K562 (cell line): Measurements from ENCODE around the gene CETN2. TPM values are rescaled to one million over a fixed set of nuclear protein-coding genes. Genes with fewer than 3 reads are reported as not detected.

Experiments used
- ATAC-seq: fragments of 200-7000 bp; cut with Tn5 transposase; 3 replicates; pipeline ENCODE4 v1.9.1; 2020; ENCODE audit warnings: moderate library complexity
- BruUV-seq: library from RNA; stranded (reverse); fragments of 400-500 nt; replicated peaks from 2 replicates; lab custom pipeline; 2021; lab: Mats Ljungman, UMichigan
- CTCF ChIA-PET: fragments of 300-600 bp; formaldehyde crosslinking; extraction: SDS; loops from one replicate; lab custom pipeline; 2021; ENCODE audit warnings: low intra/inter-chr PET ratio; lab: Yijun Ruan, JAX
- POLR2A ChIA-PET: fragments of 300-600, 350-650 bp; sonication (Branson Sonifier 250); formaldehyde crosslinking; extraction: SDS; loops from one replicate; lab custom pipeline; 2021; ENCODE audit warnings: antibody characterized with exemption, inconsistent platforms; lab: Yijun Ruan, JAX
- DNase-seq, 4 experiments: peaks; one replicate each; pipeline versions ENCODE4 v3.0.0 to v3.0.0-alpha.2; 2011 to 2018; ENCODE audit warnings: low spot score in 3 of 4, mixed read lengths in 3 of 4; ENCODE audit errors: extremely low read depth in 1 of 4
- FAIRE-seq: peaks from 2 replicates; lab custom pipeline; 2011; peaks lifted over from hg19 to GRCh38; lab: Jason Lieb, UNC
- H2AFZ ChIP-seq: 2 replicates; pipeline ENCODE4 v1.6.0; 2011; ENCODE audit warnings: low read depth, low read length, control low read depth, inconsistent platforms
- H3K27ac ChIP-seq: fragments of 200-600 bp; 3 replicates; pipeline ENCODE4 v1.8.0; 2011; ENCODE audit warnings: low read depth, mild to moderate bottlenecking, control low read depth, inconsistent platforms, low read length, moderate library complexity, mixed read lengths; ENCODE audit errors: extremely low read depth
- H3K27me3 ChIP-seq, 2 experiments: fragments of 300-600 bp in 1 of 2; 2 replicates in 1 of 2; 3 replicates in 1 of 2; pipeline versions ENCODE4 v1.6.0 to v1.8.0; 2011; ENCODE audit warnings: inconsistent platforms in 2 of 2, low read length in 2 of 2, mild to moderate bottlenecking in 1 of 2, mixed read lengths in 1 of 2, moderate library complexity in 1 of 2; ENCODE audit not compliant: control insufficient read depth in 2 of 2, insufficient read depth in 2 of 2
- H3K36me3 ChIP-seq: fragments of 300-600 bp; 3 replicates; pipeline ENCODE4 v1.8.0; 2011; ENCODE audit warnings: mild to moderate bottlenecking, low read length, inconsistent platforms; ENCODE audit not compliant: control insufficient read depth, insufficient read depth
- H3K4me1 ChIP-seq, 2 experiments: fragments of 200-600 bp in 1 of 2; replicated peaks in 1 of 2; 2 replicates in 1 of 2; 3 replicates in 1 of 2; pipeline versions ENCODE4 v1.5.1 to v1.8.0; 2011; ENCODE audit warnings: inconsistent platforms in 2 of 2, low read length in 2 of 2, mild to moderate bottlenecking in 1 of 2, mixed read lengths in 1 of 2, moderate library complexity in 1 of 2; ENCODE audit not compliant: control insufficient read depth in 2 of 2, insufficient read depth in 2 of 2
- H3K4me2 ChIP-seq: 2 replicates; pipeline ENCODE4 v1.6.1; 2011; ENCODE audit warnings: low read length, control low read depth, inconsistent platforms, mixed read lengths; ENCODE audit not compliant: insufficient read depth
- H3K4me3 ChIP-seq: fragments of 200-600 bp; sonication (generic), shearing (Covaris generic); 2 replicates; pipeline ENCODE4 v1.5.1; 2016; ENCODE audit warnings: control low read depth, inconsistent platforms
- H3K79me2 ChIP-seq: fragments of 200-600 bp; 3 replicates; pipeline ENCODE4 v1.8.0; 2011; ENCODE audit warnings: low read length, inconsistent platforms; ENCODE audit not compliant: control insufficient read depth, insufficient read depth
- H3K9ac ChIP-seq, 2 experiments: 2 replicates each; pipeline versions ENCODE4 v1.6.0 to v1.6.1; 2011; ENCODE audit warnings: low read depth in 2 of 2, low read length in 2 of 2, control low read depth in 1 of 2, inconsistent platforms in 1 of 2, mild to moderate bottlenecking in 1 of 2, mixed read lengths in 1 of 2; ENCODE audit not compliant: insufficient read depth in 1 of 2
- H3K9me1 ChIP-seq: one replicate; pipeline ENCODE4 v1.6.0; 2011; ENCODE audit warnings: inconsistent platforms, mild to moderate bottlenecking, low read length, moderate library complexity; ENCODE audit not compliant: control insufficient read depth, insufficient read depth
- H3K9me3 ChIP-seq: replicated peaks from 2 replicates; pipeline ENCODE4 v1.5.1; 2011; ENCODE audit warnings: low read depth, low read length, inconsistent platforms; ENCODE audit not compliant: control insufficient read depth, insufficient read depth
- H4K20me1 ChIP-seq: replicated peaks from 2 replicates; pipeline ENCODE4 v1.6.1; 2011; ENCODE audit warnings: low read length, inconsistent platforms, mixed read lengths; ENCODE audit not compliant: control insufficient read depth, insufficient read depth
- CHD2 ChIP-seq: IDR thresholded peaks from 2 replicates; pipeline ENCODE4 v1.6.1; 2011; ENCODE audit warnings: low read depth, low read length
- CSDE1 ChIP-seq, 2 experiments: fragments of 450-650 bp; IDR thresholded peaks; 2 replicates each; pipeline ENCODE4 v1.6.1; 2016; ENCODE audit warnings: mild to moderate bottlenecking in 1 of 2
- FUS ChIP-seq: fragments of 200-400 bp; formaldehyde crosslinking; optimal IDR thresholded peaks from 2 replicates; pipeline ENCODE3; 2017; ENCODE audit warnings: low read depth, low read length
- HDAC1 ChIP-seq, 2 experiments: fragments of 450-650 bp; IDR thresholded peaks; 2 replicates each; pipeline ENCODE4 v1.6.1; 2016 to 2017; ENCODE audit warnings: inconsistent platforms in 1 of 2, mild to moderate bottlenecking in 1 of 2, moderate library complexity in 1 of 2
- KDM2B ChIP-seq: fragments of 250-450 bp; sonication (Bioruptor Pico); IDR thresholded peaks from 2 replicates; pipeline ENCODE4 v1.8.0; 2021; ENCODE audit warnings: mild to moderate bottlenecking, moderate library complexity
- MYNN ChIP-seq, 2 experiments: sonication (generic); formaldehyde crosslinking in 1 of 2; IDR thresholded peaks; 2 replicates each; pipeline versions ENCODE4 v1.5.0 to v1.6.1; 2016 to 2020; ENCODE audit warnings: antibody characterized with exemption in 1 of 2, missing genetic modification reagents in 1 of 2
- POLR3G ChIP-seq: IDR thresholded peaks from 2 replicates; pipeline ENCODE4 v1.6.1; 2011; ENCODE audit not compliant: insufficient read length, insufficient replicate concordance; ENCODE audit errors: extremely low read depth
- PTRF ChIP-seq: fragments of 450-650 bp; IDR thresholded peaks from 2 replicates; pipeline ENCODE4 v1.6.1; 2016; ENCODE audit warnings: mild to moderate bottlenecking, missing genetic modification characterization, missing compliant biosample characterization
- SAFB2 ChIP-seq: fragments of 200-400 bp; formaldehyde crosslinking; IDR thresholded peaks from 2 replicates; pipeline ENCODE4 v1.6.1; 2018; ENCODE audit warnings: borderline replicate concordance, low read length, low read depth, moderate library complexity; ENCODE audit not compliant: severe bottlenecking
- SMARCA5 ChIP-seq: fragments of 450-650 bp; IDR thresholded peaks from 2 replicates; pipeline ENCODE4 v1.6.1; 2016
- SNRNP70 ChIP-seq: fragments of 200-400 bp; formaldehyde crosslinking; optimal IDR thresholded peaks from 2 replicates; pipeline ENCODE3; 2017; ENCODE audit warnings: low read depth, low read length
- SRSF3 ChIP-seq: fragments of 200-400 bp; formaldehyde crosslinking; IDR thresholded peaks from 2 replicates; pipeline ENCODE4 v1.6.1; 2016; ENCODE audit warnings: mild to moderate bottlenecking, low read length, moderate library complexity; ENCODE audit not compliant: insufficient read depth
- STAT5B ChIP-seq: fragments of 250-450 bp; sonication (Bioruptor Pico); IDR thresholded peaks from 2 replicates; pipeline ENCODE4 v1.8.0; 2021; ENCODE audit warnings: mild to moderate bottlenecking, inconsistent platforms
- TOE1 ChIP-seq, 2 experiments: fragments of 450-650 bp in 1 of 2; sonication (generic) in 1 of 2; formaldehyde crosslinking in 1 of 2; IDR thresholded peaks; 2 replicates each; pipeline versions ENCODE4 v1.7.1 to v1.8.0; 2016 to 2022; ENCODE audit warnings: borderline replicate concordance in 2 of 2, mild to moderate bottlenecking in 2 of 2, antibody characterized with exemption in 1 of 2, inconsistent platforms in 1 of 2, low read depth in 1 of 2, missing genetic modification reagents in 1 of 2, moderate library complexity in 1 of 2
- ZFP36 ChIP-seq: fragments of 150-350 bp; IDR thresholded peaks from 2 replicates; pipeline ENCODE4 v1.6.1; 2018; ENCODE audit warnings: low read length, low read depth; ENCODE audit not compliant: partially characterized antibody
- ZNF23 ChIP-seq: fragments of 250-450 bp; sonication (Bioruptor Pico); IDR thresholded peaks from 2 replicates; pipeline ENCODE4 v1.4.0; 2020; ENCODE audit warnings: mild to moderate bottlenecking
- ZNF354B ChIP-seq: fragments of 250-450 bp; sonication (Bioruptor Pico); IDR thresholded peaks from 2 replicates; pipeline ENCODE4 v1.4.0; 2020
- WGBS: fragments of 100-300 bp; shearing (Covaris generic); methylation state at CpG from one replicate; pipeline ENCODE4 v1.1.6; 2016; ENCODE audit warnings: low coverage, mixed read lengths; ENCODE audit not compliant: insufficient coverage; ENCODE audit errors: missing lambda C conversion rate; 5-methylcytosine and 5-hydroxymethylcytosine counted together
- in situ Hi-C: fragments of 300-500 bp; cut with MboI; formaldehyde crosslinking; loops from 4 replicates; pipeline ENCODE4 v1.15.0; 2018; ENCODE audit warnings: inconsistent platforms, mixed read lengths
- intact Hi-C: fragments of 100-400 bp; cut with micrococcal nuclease; formaldehyde crosslinking; loops from 2 replicates; pipeline ENCODE4 v1.14.2; 2022
- polyA plus RNA-seq, 8 experiments: library from polyadenylated mRNA; depleted of rRNA in 4 of 8; stranded (reverse) in 5 of 8; unstranded in 3 of 8; fragments of >200 nt; fragmentation: Nextera tagmentation in 2 of 8; fragmentation: Illumina TruSeq in 1 of 8; extraction: Ambion mirVana in 2 of 8; extraction: Trizol in 1 of 8; gene quantifications; 2 replicates each; pipeline versions ENCODE4 v1.2.1 to v1.2.3, GENCODE V29; 2011 to 2014; ENCODE audit warnings: inconsistent platforms in 1 of 8, missing spikeins in 1 of 8
- total RNA-seq, 7 experiments: library from RNA; depleted of rRNA in 6 of 7; stranded (reverse); fragments of >200 nt in 6 of 7; fragmentation: Illumina TruSeq in 2 of 7; extraction: Trizol in 2 of 7; gene quantifications; 2 replicates each; pipeline versions ENCODE4 v1.2.1 to v1.2.3, GENCODE V29; 2011 to 2021; ENCODE audit warnings: low replicate concordance in 1 of 7
- TF ChIP-seq, protein P1 (sequence below): sonication (generic); IDR thresholded peaks from 2 replicates; pipeline ENCODE4 v1.6.1; 2016
- TF ChIP-seq, protein P2 (sequence below): sonication (generic); formaldehyde crosslinking; IDR thresholded peaks from 2 replicates; pipeline ENCODE4 v1.8.1; 2023; ENCODE audit warnings: mild to moderate bottlenecking, missing genetic modification reagents
- TF ChIP-seq, protein P3 (sequence below): fragments of 450-650 bp; formaldehyde crosslinking; IDR thresholded peaks from 2 replicates; pipeline ENCODE4 v1.4.0; 2022; ENCODE audit warnings: mild to moderate bottlenecking, moderate library complexity

CETN2 gene
- total and polyA plus RNA-seq, 9 of the 15 experiments (the other 6 are each of a cell fraction or from before 2014, with no cell fraction given): 16.7 to 37.1 (median 27.6) TPM

DNA sequence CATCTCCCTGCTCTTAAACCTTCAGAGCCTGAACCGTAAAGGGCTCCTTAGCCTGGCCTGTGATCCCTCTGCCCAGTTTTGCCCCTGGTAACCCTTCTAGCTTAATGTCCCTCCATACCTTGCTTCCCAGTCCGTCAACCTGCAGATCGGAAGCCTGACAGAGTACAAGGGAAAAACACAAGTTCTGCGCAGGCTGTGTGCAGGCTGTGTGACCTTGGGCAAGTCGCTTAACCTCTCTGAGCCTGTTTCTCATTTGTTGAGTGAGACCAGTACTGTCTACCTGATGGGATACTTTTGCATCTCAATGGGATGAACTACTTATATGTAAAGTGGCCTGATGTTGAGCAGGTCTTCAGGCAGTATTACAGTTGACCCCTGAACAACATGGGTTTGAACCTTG lies 2.0 kb upstream of the CETN2 start:
- in situ Hi-C loops: no loop called here
- no peaks in the 10 kb centered on the region for H3K9me3 ChIP-seq
- H3K36me3 ChIP-seq: peaks cover 42% of the 10 kb centered on the region; the same call in 2 of the 3 replicates
- no peak overlapping the region for H2AFZ ChIP-seq
- intact Hi-C loops: loop anchor here (10.0 kb wide), 1 partner anchor 82 kb away; no protein-coding TSS in a partner anchor
- H3K9ac ChIP-seq: peak overlapping the region in 1 of 2 experiments; percentile 20; a peak in 1 of 4 replicates
- H3K9me1 ChIP-seq: no peaks in the 10 kb centered on the region
- H3K4me1 ChIP-seq: peaks cover 12 to 14% of the 10 kb centered on the region in 2 experiments; a peak in 4 of 5 replicates
- H3K27me3 ChIP-seq: no peaks in the 10 kb centered on the region
- H4K20me1 ChIP-seq: no peaks in the 10 kb centered on the region; the same call in 1 of the 2 replicates
- H3K4me2 ChIP-seq: peak overlapping the region; percentile 95
- ChIA-PET CTCF (no interaction called here), POLR2A (no interaction called here)
- H3K4me3 ChIP-seq: no peak overlapping the region; the same call in 1 of the 2 replicates
- H3K27ac ChIP-seq: no peak overlapping the region; the same call in 2 of the 3 replicates
- ATAC-seq: no peak
- BruUV-seq: no TSS peak
- FAIRE-seq: no peak
- no peak for DNase-seq
- peaks cover 42% of the 10 kb centered on the region for H3K79me2 ChIP-seq
- WGBS: 95% methylated on average over 5 of the region's 5 CpGs
- no peak for TF ChIP-seq CSDE1 (IDR thresholded peaks at IDR 0.05)
- no peak for TF ChIP-seq KDM2B
- TF ChIP-seq HDAC1 (IDR thresholded peaks at IDR 0.05): no peak
- TF ChIP-seq, protein P1, sequence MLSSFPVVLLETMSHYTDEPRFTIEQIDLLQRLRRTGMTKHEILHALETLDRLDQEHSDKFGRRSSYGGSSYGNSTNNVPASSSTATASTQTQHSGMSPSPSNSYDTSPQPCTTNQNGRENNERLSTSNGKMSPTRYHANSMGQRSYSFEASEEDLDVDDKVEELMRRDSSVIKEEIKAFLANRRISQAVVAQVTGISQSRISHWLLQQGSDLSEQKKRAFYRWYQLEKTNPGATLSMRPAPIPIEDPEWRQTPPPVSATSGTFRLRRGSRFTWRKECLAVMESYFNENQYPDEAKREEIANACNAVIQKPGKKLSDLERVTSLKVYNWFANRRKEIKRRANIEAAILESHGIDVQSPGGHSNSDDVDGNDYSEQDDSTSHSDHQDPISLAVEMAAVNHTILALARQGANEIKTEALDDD: no peak
- no peak for TF ChIP-seq ZNF23 (CRISPR knock-in tag)
- TF ChIP-seq SMARCA5: peak; percentile 59; the same call in 1 of the 2 replicates
- no peak for TF ChIP-seq ZNF354B (CRISPR knock-in tag)
- TF ChIP-seq FUS: no peak
- no peak for TF ChIP-seq SAFB2
- no peak for TF ChIP-seq STAT5B (CRISPR knock-in tag)
- no peak for TF ChIP-seq CHD2
- TF ChIP-seq POLR3G: no peak
- no peak for TF ChIP-seq SRSF3
- TF ChIP-seq, protein P2, sequence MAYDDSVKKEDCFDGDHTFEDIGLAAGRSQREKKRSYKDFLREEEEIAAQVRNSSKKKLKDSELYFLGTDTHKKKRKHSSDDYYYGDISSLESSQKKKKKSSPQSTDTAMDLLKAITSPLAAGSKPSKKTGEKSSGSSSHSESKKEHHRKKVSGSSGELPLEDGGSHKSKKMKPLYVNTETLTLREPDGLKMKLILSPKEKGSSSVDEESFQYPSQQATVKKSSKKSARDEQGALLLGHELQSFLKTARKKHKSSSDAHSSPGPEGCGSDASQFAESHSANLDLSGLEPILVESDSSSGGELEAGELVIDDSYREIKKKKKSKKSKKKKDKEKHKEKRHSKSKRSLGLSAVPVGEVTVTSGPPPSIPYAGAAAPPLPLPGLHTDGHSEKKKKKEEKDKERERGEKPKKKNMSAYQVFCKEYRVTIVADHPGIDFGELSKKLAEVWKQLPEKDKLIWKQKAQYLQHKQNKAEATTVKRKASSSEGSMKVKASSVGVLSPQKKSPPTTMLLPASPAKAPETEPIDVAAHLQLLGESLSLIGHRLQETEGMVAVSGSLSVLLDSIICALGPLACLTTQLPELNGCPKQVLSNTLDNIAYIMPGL: no peak
- no peak for TF ChIP-seq MYNN (IDR thresholded peaks at IDR 0.05)
- TF ChIP-seq MYNN (CRISPR knock-in tag; IDR thresholded peaks at IDR 0.05): no peak
- peak; percentile 83 for TF ChIP-seq ZFP36
- no peak for TF ChIP-seq TOE1 (IDR thresholded peaks at IDR 0.05; ENCODE audit: borderline replicate concordance)
- TF ChIP-seq TOE1 (CRISPR knock-in tag; IDR thresholded peaks at IDR 0.05; ENCODE audit: borderline replicate concordance, low read depth): no peak
- no peak for TF ChIP-seq PTRF
- no peak for TF ChIP-seq SNRNP70
- TF ChIP-seq, protein P3, sequence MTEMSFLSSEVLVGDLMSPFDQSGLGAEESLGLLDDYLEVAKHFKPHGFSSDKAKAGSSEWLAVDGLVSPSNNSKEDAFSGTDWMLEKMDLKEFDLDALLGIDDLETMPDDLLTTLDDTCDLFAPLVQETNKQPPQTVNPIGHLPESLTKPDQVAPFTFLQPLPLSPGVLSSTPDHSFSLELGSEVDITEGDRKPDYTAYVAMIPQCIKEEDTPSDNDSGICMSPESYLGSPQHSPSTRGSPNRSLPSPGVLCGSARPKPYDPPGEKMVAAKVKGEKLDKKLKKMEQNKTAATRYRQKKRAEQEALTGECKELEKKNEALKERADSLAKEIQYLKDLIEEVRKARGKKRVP (CRISPR knock-in tag): no peak
